CD4-positive, alpha-beta memory T cell (primary cell): ENCODE results near the gene ATP6V0E1. TPM values are rescaled to one million over a fixed set of nuclear protein-coding genes. Genes with fewer than 3 reads are reported as not detected.

Source experiments
- CTCF ChIA-PET: fragments of 350-600 bp; sonication (Branson Sonifier 250); formaldehyde crosslinking; loops from one replicate; lab custom pipeline; 2021; ENCODE audit warnings: inconsistent platforms; ENCODE audit not compliant: partially characterized antibody; lab: Charles Lee
- POLR2A ChIA-PET: fragments of 350-600 bp; sonication (Branson Sonifier 250); formaldehyde crosslinking; loops from one replicate; lab custom pipeline; 2021; ENCODE audit not compliant: partially characterized antibody; lab: Charles Lee
- DNase-seq, 5 donors: peaks; one replicate each; pipeline versions ENCODE4 v3.0.0 to v3.0.0-alpha.2; 2020 to 2022; ENCODE audit warnings: mixed read lengths in 1 of 5
- H3K27ac ChIP-seq: one replicate; pipeline ENCODE4 v1.7.0; 2013; ENCODE audit warnings: low read depth, low read length
- H3K27me3 ChIP-seq: 2 replicates; pipeline ENCODE4 v1.7.0; 2013; ENCODE audit warnings: mild to moderate bottlenecking, low read length, moderate library complexity; ENCODE audit not compliant: insufficient read depth
- H3K36me3 ChIP-seq: 2 replicates; pipeline ENCODE4 v1.7.0; 2013; ENCODE audit warnings: mild to moderate bottlenecking, low read length, moderate library complexity; ENCODE audit not compliant: insufficient read depth
- H3K4me1 ChIP-seq: 2 replicates; pipeline ENCODE4 v1.7.0; 2013; ENCODE audit warnings: mild to moderate bottlenecking, low read length, moderate library complexity; ENCODE audit not compliant: insufficient read depth
- H3K4me3 ChIP-seq, 2 donors: one replicate each; pipeline ENCODE4 v1.7.0; 2013; ENCODE audit warnings: low read length in 2 of 2, mild to moderate bottlenecking in 1 of 2
- H3K9me3 ChIP-seq, 2 donors: one replicate each; pipeline ENCODE4 v1.7.0; 2013; ENCODE audit warnings: low read length in 2 of 2, control low read depth in 1 of 2; ENCODE audit not compliant: control insufficient read depth in 1 of 2
- H3K27ac Mint-ChIP-seq, 7 donors: one replicate each; pipeline ENCODE4 v1.8.0; 2020 to 2021; ENCODE audit warnings: mixed read lengths in 7 of 7, mild to moderate bottlenecking in 6 of 7, inconsistent platforms in 3 of 7, moderate library complexity in 3 of 7
- H3K27me3 Mint-ChIP-seq, 2 donors: one replicate each; pipeline ENCODE4 v1.8.0; 2020 to 2021; ENCODE audit warnings: mixed read lengths in 2 of 2
- H3K36me3 Mint-ChIP-seq, 2 donors: one replicate each; pipeline ENCODE4 v1.8.0; 2020 to 2021; ENCODE audit warnings: mixed read lengths in 2 of 2, inconsistent platforms in 1 of 2, mild to moderate bottlenecking in 1 of 2
- H3K4me1 Mint-ChIP-seq, 4 donors: one replicate each; pipeline ENCODE4 v1.8.0; 2020 to 2021; ENCODE audit warnings: mixed read lengths in 4 of 4, mild to moderate bottlenecking in 1 of 4
- H3K4me3 Mint-ChIP-seq, 8 donors: one replicate each; pipeline ENCODE4 v1.8.0; 2020 to 2021; ENCODE audit warnings: mixed read lengths in 8 of 8, mild to moderate bottlenecking in 7 of 8, moderate library complexity in 6 of 8, inconsistent platforms in 3 of 8
- H3K9me3 Mint-ChIP-seq, 8 donors: one replicate each; pipeline ENCODE4 v1.8.0; 2020 to 2021; ENCODE audit warnings: mixed read lengths in 8 of 8, mild to moderate bottlenecking in 5 of 8, inconsistent platforms in 3 of 8, moderate library complexity in 1 of 8
- intact Hi-C: fragments of 100-400 bp; cut with micrococcal nuclease; formaldehyde crosslinking; loops from one replicate; pipeline ENCODE4 v1.15.1; 2023
- polyA plus RNA-seq, 2 donors: library from polyadenylated mRNA; unstranded; fragments of 300-500 nt; fragmentation: Illumina TruSeq; gene quantifications; one replicate each; pipeline ENCODE4 v1.2.3, GENCODE V29; 2021
- total RNA-seq, 2 experiments: library from RNA; stranded (reverse); gene quantifications; one replicate each; pipeline ENCODE4 v1.2.3, GENCODE V29; 2021

The ATP6V0E1 gene
- total RNA-seq (100 to 1,000 TPM; 158 TPM), polyA plus RNA-seq (100 to 1,000 TPM; 450 to 559 TPM)

DNA sequence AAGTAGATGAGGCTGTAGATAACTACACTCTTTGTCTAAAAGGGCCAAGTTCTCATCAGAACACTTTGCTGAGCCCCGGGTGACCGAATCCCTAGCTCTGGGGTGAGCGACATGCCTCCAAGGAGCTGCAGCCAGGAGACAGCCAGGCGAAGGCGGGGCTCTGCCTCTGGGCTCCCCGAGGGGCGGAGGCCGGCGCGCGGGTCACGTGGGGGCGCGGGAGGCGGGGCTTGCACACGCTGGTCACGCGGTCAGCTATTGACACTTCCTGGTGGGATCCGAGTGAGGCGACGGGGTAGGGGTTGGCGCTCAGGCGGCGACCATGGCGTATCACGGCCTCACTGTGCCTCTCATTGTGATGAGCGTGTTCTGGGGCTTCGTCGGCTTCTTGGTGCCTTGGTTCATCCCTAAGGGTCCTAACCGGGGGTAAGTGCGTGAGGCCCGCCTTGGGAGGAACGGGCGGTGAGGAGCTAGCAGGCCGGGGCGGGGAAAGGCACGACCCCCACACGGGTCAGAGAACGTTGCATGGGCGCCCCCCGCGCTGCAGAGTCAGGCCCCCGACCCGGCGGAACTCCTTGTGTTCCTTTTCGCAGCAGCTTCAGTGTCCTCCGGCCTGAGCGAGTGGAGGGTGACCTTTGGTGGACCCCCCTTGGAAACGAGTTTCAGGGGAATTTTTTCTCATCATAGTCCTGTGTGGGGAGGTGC lies at the start of gene ATP6V0E1:
Gene ATP6V0E1 (plus strand): TSS at position 230 of the 702 bp plus-strand sequence. CDS start 90 bp downstream, at position 320.
- H3K4me1 Mint-ChIP-seq = peaks cover 22 to 64% (median 43%) of the 10 kb centered on the region in 4 donors

DNA sequence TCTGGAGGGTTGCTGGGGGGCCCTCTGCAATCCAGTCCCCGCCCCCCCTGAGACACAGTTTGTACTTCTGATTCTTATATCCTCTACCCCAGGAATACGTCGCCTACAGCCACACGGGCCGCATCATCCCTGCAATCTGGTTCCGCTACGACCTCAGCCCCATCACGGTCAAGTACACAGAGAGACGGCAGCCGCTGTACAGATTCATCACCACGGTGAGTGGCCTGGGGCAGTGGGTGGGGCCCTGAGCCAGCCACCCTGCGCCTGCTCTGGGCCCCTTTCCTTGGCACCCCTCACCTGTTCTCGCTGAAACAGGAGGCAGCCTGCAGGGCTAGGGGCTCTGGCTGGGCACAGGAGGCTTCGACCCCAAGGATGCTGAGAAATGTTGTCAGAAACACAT lies 48.5 kb upstream of the ATP6V0E1 start:
- intact Hi-C loops = no loop called here
- Histone ChIP-seq H3K4me3 (no peak overlapping the region), H3K36me3 (peaks cover 15% of the 10 kb centered on the region), H3K27me3 (no peaks in the 10 kb centered on the region), H3K27ac (no peak overlapping the region), H3K4me1 (peaks cover 4% of the 10 kb centered on the region), H3K9me3 (no peaks in the 10 kb centered on the region)
- Mint-ChIP-seq H3K36me3 (peaks cover 18 to 42% of the 10 kb centered on the region in 2 donors), H3K4me3 (no peak overlapping the region), H3K9me3 (no peaks in the 10 kb centered on the region), H3K27me3 (no peaks in the 10 kb centered on the region), H3K27ac (peak overlapping the region in 1 of 7 donors; percentile 53), H3K4me1 (peaks cover 5 to 8% (median 6%) of the 10 kb centered on the region in 4 donors)
- DNase-seq = no peak
- CTCF ChIA-PET = interaction anchor here (0.8 to 20.5 kb wide), 3 partner anchors 9 to 225 kb away, joined by 3 to 547 read pairs (median 63); partner anchors contain the start of gene DUSP1
- POLR2A ChIA-PET = interaction anchor here (1.1 kb wide), 1 partner anchor 165 kb away, joined by 3 read pairs; no protein-coding TSS in a partner anchor

More for the DNA sequence above, at the start of gene ATP6V0E1:
- Histone ChIP-seq H3K27ac (peak within 1 kb of the TSS; percentile 94), H3K36me3 (peaks cover 10% of the 10 kb centered on the region), H3K4me1 (peaks cover 48% of the 10 kb centered on the region), H3K4me3 (peak within 1 kb of the TSS; percentile 78 to 96), H3K9me3 (no peaks in the 10 kb centered on the region), H3K27me3 (no peaks in the 10 kb centered on the region)
- Mint-ChIP-seq H3K27me3 (no peaks in the 10 kb centered on the region), H3K36me3 (peaks cover 6 to 30% of the 10 kb centered on the region in 2 donors), H3K4me3 (peak within 1 kb of the TSS; percentile 92 to 99 (median 98)), H3K9me3 (peaks cover 0 to 2% (median 0%) of the 10 kb centered on the region in 8 donors), H3K27ac (peak within 1 kb of the TSS; percentile 95 to 99 (median 99))
- ChIA-PET CTCF (interaction anchor here (0.6 to 2.8 kb wide), 20 partner anchors 11 to 223 kb away, joined by 3 to 23 read pairs (median 7); partner anchors contain the start of genes BNIP1 and RPL26L1), POLR2A (interaction anchor here (0.6 to 3.9 kb wide), 25 partner anchors 11 to 934 kb away, joined by 3 to 74 read pairs (median 4); partner anchors contain the start of genes BNIP1, DUSP1 and RPL26L1)
- peak; percentile 89 to 92 (median 90) for DNase-seq
- intact Hi-C loops = loop anchor here (1.0 to 2.0 kb wide), 6 partner anchors 24 to 633 kb away; partner anchors contain the start of genes BNIP1, BOD1, CREBRF and RPL26L1

DNA sequence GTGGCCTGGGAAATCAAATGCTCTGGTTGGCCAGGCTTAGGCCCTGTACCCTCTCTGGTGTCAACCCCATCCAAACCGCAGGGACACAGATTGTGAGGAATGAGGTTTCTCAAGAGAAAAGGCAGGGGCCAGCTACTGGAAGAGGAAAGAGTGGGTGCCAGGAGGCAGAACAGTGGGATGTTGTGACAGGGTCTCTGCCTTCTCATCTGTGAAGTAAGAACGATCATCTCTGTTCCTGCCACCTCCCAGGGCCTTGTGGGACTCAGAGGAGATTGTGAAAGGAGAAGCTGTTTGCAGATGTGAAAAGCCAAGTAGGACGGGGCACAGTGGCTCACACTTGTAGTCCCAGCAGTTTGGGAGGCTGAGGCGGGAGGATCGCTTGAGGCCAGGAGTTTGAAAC lies 47.2 kb upstream of the ATP6V0E1 start:
- H3K27ac ChIP-seq = no peak overlapping the region
- peaks cover 18 to 49% of the 10 kb centered on the region in 2 donors for H3K36me3 Mint-ChIP-seq
- DNase-seq = no peak
- H3K36me3 ChIP-seq = peaks cover 22% of the 10 kb centered on the region
- no peaks in the 10 kb centered on the region for H3K27me3 ChIP-seq
- H3K9me3 ChIP-seq = no peaks in the 10 kb centered on the region
- peaks cover 5 to 8% (median 6%) of the 10 kb centered on the region in 4 donors for H3K4me1 Mint-ChIP-seq
- no peak overlapping the region for H3K4me3 Mint-ChIP-seq
- no peaks in the 10 kb centered on the region for H3K27me3 Mint-ChIP-seq
- H3K4me1 ChIP-seq = peaks cover 4% of the 10 kb centered on the region
- intact Hi-C loops = no loop called here
- no peak overlapping the region for H3K4me3 ChIP-seq
- H3K27ac Mint-ChIP-seq = peak overlapping the region in 3 of 7 donors; percentile 56 to 75 (median 61)
- ChIA-PET POLR2A (interaction anchor here (1.1 kb wide), 1 partner anchor 166 kb away, joined by 3 read pairs; no protein-coding TSS in a partner anchor), CTCF (interaction anchor here (1.6 to 20.5 kb wide), 4 partner anchors 23 to 227 kb away, joined by 4 to 547 read pairs (median 38); partner anchors contain the start of genes DUSP1 and RPL26L1)
- H3K9me3 Mint-ChIP-seq = no peaks in the 10 kb centered on the region

DNA sequence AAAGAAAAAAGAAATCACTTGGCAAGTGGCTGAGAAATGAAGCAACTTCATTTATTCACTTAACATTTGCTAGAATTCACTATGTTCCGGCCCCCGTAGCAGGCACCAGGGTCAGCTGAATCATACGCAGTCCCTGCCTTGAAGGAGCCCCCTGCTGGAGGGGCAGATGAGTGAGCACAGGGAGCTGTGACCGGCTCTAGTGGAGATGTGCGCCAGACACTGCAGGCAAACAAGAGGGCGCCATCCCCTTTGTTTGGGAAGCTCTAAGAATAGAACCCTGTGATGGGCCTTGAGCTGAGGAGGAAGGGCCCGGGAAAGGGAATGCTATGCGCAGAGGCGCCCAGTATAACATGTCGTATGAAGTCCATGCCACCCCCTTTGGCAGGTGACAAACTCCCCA lies 44.5 kb upstream of the ATP6V0E1 start:
- Histone ChIP-seq H3K36me3 (peaks cover 22% of the 10 kb centered on the region), H3K27ac (no peak overlapping the region), H3K4me3 (no peak overlapping the region), H3K4me1 (no peaks in the 10 kb centered on the region), H3K9me3 (no peaks in the 10 kb centered on the region), H3K27me3 (no peaks in the 10 kb centered on the region)
- Mint-ChIP-seq H3K9me3 (no peaks in the 10 kb centered on the region), H3K36me3 (peaks cover 15 to 48% of the 10 kb centered on the region in 2 donors), H3K27me3 (no peaks in the 10 kb centered on the region), H3K4me1 (no peaks in the 10 kb centered on the region), H3K4me3 (no peak overlapping the region), H3K27ac (no peak overlapping the region)
- no peak for DNase-seq
- ChIA-PET CTCF (interaction anchor here (20.5 kb wide), 1 partner anchor 229 kb away, joined by 547 read pairs; no protein-coding TSS in a partner anchor), POLR2A (interaction anchor here (0.9 to 2.0 kb wide), 4 partner anchors 20 to 225 kb away, joined by 3 to 6 read pairs (median 4); partner anchors contain the start of genes DUSP1 and RPL26L1)
- intact Hi-C loops = no loop called here

DNA sequence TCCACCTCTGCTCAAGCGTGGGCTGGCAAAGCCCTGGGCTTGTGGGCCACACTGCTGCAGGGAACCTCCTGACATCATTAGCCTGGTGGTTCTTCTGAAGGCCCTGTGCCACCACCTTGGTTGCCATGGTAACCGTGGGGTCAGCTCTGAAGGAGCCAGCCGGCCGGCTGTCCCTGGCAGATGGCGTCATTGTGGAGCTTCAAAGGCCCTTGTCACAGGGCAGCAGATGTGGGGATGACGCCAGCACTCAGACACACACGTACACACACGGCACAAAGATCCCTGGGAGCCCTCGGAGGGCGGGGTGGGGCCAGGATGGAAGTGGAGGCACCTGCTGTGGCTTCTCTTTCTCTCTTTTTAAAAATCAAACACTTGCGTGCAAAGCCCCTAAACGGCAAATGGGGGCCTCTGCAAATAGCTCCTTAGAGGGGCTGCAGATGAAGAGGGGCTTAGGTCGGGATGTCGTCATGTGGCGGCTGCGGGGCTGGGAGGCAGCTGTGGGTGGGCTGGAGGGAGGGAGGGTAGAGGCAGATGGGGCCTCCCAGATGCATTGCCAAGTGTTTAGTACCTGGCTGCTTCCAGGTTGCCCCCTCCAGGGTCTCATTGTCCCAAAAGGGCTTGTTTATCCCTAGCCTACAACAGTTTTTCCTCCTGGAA lies 43.8 kb upstream of the ATP6V0E1 start:
- Histone ChIP-seq H3K9me3 (no peaks in the 10 kb centered on the region), H3K4me3 (no peak overlapping the region), H3K4me1 (no peaks in the 10 kb centered on the region), H3K36me3 (peaks cover 22% of the 10 kb centered on the region), H3K27ac (no peak overlapping the region), H3K27me3 (no peaks in the 10 kb centered on the region)
- H3K27me3 Mint-ChIP-seq = no peaks in the 10 kb centered on the region
- ChIA-PET CTCF (interaction anchor here (2.7 to 20.5 kb wide), 2 partner anchors 230 to 241 kb away, joined by 10 to 547 read pairs; no protein-coding TSS in a partner anchor), POLR2A (interaction anchor here (0.6 to 2.0 kb wide), 5 partner anchors 19 to 226 kb away, joined by 3 to 6 read pairs (median 3); partner anchors contain the start of genes DUSP1 and RPL26L1)
- DNase-seq = no peak
- H3K27ac Mint-ChIP-seq = no peak overlapping the region
- peaks cover 16 to 49% of the 10 kb centered on the region in 2 donors for H3K36me3 Mint-ChIP-seq
- no peak overlapping the region for H3K4me3 Mint-ChIP-seq
- H3K9me3 Mint-ChIP-seq = no peaks in the 10 kb centered on the region
- intact Hi-C loops = no loop called here
- H3K4me1 Mint-ChIP-seq = no peaks in the 10 kb centered on the region

DNA sequence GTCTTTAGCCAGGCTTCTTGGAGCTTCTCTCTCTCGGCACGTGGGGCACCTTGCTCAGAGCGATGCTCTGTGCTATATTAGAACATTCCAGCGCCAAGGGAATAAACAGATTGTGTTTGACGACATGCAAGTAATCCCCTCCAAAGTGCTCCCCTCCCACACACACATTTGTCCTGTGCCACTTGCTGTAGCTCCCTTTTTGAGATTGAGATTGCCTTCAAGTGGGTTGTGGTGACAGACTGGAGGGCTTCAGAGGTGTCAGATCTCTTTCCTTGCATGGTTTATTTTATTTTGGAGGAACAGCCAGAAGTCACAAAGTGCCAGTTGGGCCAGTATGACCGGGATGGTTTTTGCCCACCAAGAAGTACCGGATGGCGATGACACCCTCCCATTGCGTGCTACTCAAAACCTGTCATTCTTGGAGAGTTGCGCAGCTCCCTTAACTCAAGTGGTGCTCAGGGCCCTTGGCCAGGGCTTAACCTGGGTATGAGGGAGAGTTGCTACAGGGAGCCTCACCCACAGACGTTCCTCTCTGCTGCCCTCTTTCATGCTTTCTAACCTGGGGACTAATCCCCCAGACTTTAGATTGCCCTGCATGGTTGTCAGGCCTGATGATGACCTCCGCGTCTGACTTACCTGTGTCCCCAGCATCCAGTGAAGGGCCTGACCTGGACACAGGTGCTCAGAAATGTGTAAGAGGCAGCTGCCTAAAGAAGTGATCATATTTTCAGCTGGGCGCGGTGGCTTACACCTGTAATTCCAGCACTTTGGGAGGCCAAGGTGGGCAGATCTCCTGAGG lies 43.1 kb upstream of the ATP6V0E1 start:
- Mint-ChIP-seq H3K27ac (no peak overlapping the region), H3K4me3 (no peak overlapping the region), H3K4me1 (no peaks in the 10 kb centered on the region), H3K9me3 (no peaks in the 10 kb centered on the region), H3K27me3 (no peaks in the 10 kb centered on the region), H3K36me3 (peaks cover 23 to 54% of the 10 kb centered on the region in 2 donors)
- no peaks in the 10 kb centered on the region for H3K9me3 ChIP-seq
- peaks cover 22% of the 10 kb centered on the region for H3K36me3 ChIP-seq
- ChIA-PET CTCF (interaction anchor here (2.7 to 20.5 kb wide), 2 partner anchors 231 to 242 kb away, joined by 10 to 547 read pairs; no protein-coding TSS in a partner anchor), POLR2A (interaction anchor here (0.6 to 1.2 kb wide), 3 partner anchors 170 to 226 kb away, joined by 3 to 4 read pairs (median 3); partner anchors contain the start of gene DUSP1)
- DNase-seq = no peak
- H3K27me3 ChIP-seq = no peaks in the 10 kb centered on the region
- H3K27ac ChIP-seq = no peak overlapping the region
- no peak overlapping the region for H3K4me3 ChIP-seq
- intact Hi-C loops = no loop called here
- H3K4me1 ChIP-seq = no peaks in the 10 kb centered on the region
